ENCODE results near the gene LEP. TPM values are rescaled to one million over a fixed set of nuclear protein-coding genes. Genes with fewer than 3 reads are reported as not detected.

Gene LEP
- total RNA-seq, 1 donor from 2014 or later, result not detected

- no peaks in the 10 kb centered on the region for H3K27me3 Mint-ChIP-seq (ENCODE audit: low read depth)
- H3K4me1 Mint-ChIP-seq (ENCODE audit: low read depth), result peaks cover 4% of the 10 kb centered on the region
- no peaks in the 10 kb centered on the region for H3K9me3 Mint-ChIP-seq (ENCODE audit: low read depth)
- H3K4me3 Mint-ChIP-seq (ENCODE audit: unreplicated experiment), result no peak overlapping the region
- TF ChIP-seq, protein P1, sequence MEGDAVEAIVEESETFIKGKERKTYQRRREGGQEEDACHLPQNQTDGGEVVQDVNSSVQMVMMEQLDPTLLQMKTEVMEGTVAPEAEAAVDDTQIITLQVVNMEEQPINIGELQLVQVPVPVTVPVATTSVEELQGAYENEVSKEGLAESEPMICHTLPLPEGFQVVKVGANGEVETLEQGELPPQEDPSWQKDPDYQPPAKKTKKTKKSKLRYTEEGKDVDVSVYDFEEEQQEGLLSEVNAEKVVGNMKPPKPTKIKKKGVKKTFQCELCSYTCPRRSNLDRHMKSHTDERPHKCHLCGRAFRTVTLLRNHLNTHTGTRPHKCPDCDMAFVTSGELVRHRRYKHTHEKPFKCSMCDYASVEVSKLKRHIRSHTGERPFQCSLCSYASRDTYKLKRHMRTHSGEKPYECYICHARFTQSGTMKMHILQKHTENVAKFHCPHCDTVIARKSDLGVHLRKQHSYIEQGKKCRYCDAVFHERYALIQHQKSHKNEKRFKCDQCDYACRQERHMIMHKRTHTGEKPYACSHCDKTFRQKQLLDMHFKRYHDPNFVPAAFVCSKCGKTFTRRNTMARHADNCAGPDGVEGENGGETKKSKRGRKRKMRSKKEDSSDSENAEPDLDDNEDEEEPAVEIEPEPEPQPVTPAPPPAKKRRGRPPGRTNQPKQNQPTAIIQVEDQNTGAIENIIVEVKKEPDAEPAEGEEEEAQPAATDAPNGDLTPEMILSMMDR (IDR thresholded peaks at IDR 0.05), result no peak
- peaks cover 30% of the 10 kb centered on the region for H3K36me3 Mint-ChIP-seq (ENCODE audit: low read depth)
- H3K27ac Mint-ChIP-seq (ENCODE audit: unreplicated experiment), result no peak overlapping the region
- no peak for DNase-seq (ENCODE audit: low spot score)
These were observed 62.1 kb downstream of the LEP start for GRCh38 chr7:128303133-128303532.

DNA sequence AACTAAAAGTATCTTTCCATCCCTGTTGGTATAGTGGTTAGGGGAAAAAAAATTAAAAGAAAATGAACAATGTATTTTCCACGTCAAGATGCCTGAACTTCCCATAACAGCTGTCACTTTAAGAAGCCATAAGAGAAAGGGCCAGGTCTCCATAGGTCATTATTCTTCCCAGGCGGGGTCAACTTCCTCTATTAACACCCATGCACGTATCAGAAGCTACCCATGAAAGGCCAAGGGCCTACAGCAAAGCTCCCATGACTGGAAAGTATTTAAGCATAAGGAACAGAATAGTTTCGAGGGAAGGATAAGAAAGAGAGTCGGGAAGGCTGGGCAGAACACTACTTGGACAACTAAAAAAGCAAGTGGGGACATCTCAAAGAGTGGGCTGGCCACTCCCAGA, 62.6 kb downstream of the LEP start:
- Mint-ChIP-seq H3K4me3 (ENCODE audit: unreplicated experiment) (no peak overlapping the region), H3K4me1 (ENCODE audit: low read depth) (peaks cover 4% of the 10 kb centered on the region), H3K27ac (ENCODE audit: unreplicated experiment) (no peak overlapping the region), H3K36me3 (ENCODE audit: low read depth) (peaks cover 33% of the 10 kb centered on the region), H3K9me3 (ENCODE audit: low read depth) (no peaks in the 10 kb centered on the region), H3K27me3 (ENCODE audit: low read depth) (no peaks in the 10 kb centered on the region)
- DNase-seq (ENCODE audit: low spot score), result no peak
- TF ChIP-seq, protein P1 (IDR thresholded peaks at IDR 0.05), result no peak

GRCh38 chr7:128304212-128304611, 63.1 kb downstream of the LEP start:
- no peaks in the 10 kb centered on the region for H3K4me1 Mint-ChIP-seq (ENCODE audit: low read depth)
- no peak overlapping the region for H3K4me3 Mint-ChIP-seq (ENCODE audit: unreplicated experiment)
- H3K36me3 Mint-ChIP-seq (ENCODE audit: low read depth), result peaks cover 36% of the 10 kb centered on the region
- no peak overlapping the region for H3K27ac Mint-ChIP-seq (ENCODE audit: unreplicated experiment)
- H3K27me3 Mint-ChIP-seq (ENCODE audit: low read depth), result no peaks in the 10 kb centered on the region
- TF ChIP-seq, protein P1 (IDR thresholded peaks at IDR 0.05), result no peak
- H3K9me3 Mint-ChIP-seq (ENCODE audit: low read depth), result no peaks in the 10 kb centered on the region
- DNase-seq (ENCODE audit: low spot score), result no peak

DNA sequence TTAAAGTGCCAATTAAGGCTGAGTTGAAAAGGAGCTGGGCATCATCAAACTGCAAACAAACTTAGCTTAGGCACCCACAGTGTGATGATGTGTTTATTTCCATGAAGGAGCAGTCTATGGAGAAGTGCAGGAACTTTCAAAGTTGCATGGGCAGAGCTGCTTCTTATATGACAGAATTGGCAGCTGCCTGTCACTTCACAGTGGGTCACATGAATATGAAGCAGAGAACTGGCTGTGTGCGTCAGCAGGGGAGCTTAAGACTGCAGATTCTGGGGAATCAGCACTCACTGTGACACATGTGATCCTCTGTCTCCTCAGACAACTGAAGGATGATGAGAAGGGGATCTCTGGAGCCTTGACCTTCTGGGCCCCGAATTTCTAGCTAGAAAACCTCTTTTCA, 66.0 kb downstream of the LEP start:
- Mint-ChIP-seq H3K36me3 (ENCODE audit: low read depth) (peaks cover 45% of the 10 kb centered on the region), H3K27ac (ENCODE audit: unreplicated experiment) (no peak overlapping the region), H3K4me1 (ENCODE audit: low read depth) (no peaks in the 10 kb centered on the region), H3K27me3 (ENCODE audit: low read depth) (no peaks in the 10 kb centered on the region), H3K9me3 (ENCODE audit: low read depth) (no peaks in the 10 kb centered on the region), H3K4me3 (ENCODE audit: unreplicated experiment) (no peak overlapping the region)
- TF ChIP-seq, protein P1 (IDR thresholded peaks at IDR 0.05), result no peak
- no peak for DNase-seq (ENCODE audit: low spot score)

Small RNA genes lying within 50 kb of the gene (microRNA-seq; reads per million reads assigned to microRNA genes)
- not detected for gene MIR129-1 (ENCODE audit: borderline number of aligned reads)

Other genes starting within 250 kb of the LEP start
- 0.23 to 0.94 TPM (median 0.32 TPM) in 3 replicates for gene LRRC4, start 209.8 kb upstream of the LEP start, total RNA-seq
- 32.2 to 49.7 TPM (median 35.2 TPM) in 3 replicates for gene RBM28, start 102.6 kb downstream of the LEP start, total RNA-seq
- gene PRRT4, start 120.4 kb downstream of the LEP start, total RNA-seq, result 0.42 to 1.4 TPM (median 0.46 TPM) in 3 replicates
- 76.4 to 99.8 TPM (median 96.9 TPM) in 3 replicates for gene IMPDH1, start 168.7 kb downstream of the LEP start, total RNA-seq
- gene HILPDA, start 214.6 kb downstream of the LEP start, total RNA-seq, result 11.8 to 15.8 TPM (median 14.7 TPM) in 3 replicates
- 26.3 to 35.4 TPM (median 26.3 TPM) in 3 replicates for gene METTL2B, start 235.5 kb downstream of the LEP start, total RNA-seq

Data from chondrocyte (in vitro differentiated cells).